ENCODE data around the gene MYL3.

MYL3 gene

GRCh38 chr3:46864061-46864881, 1.0 kb upstream of the MYL3 start:
- no peak for DNase-seq

GRCh38 chr3:46862369-46863025, 747 bp downstream of the MYL3 start:
- no peak for DNase-seq

DNA sequence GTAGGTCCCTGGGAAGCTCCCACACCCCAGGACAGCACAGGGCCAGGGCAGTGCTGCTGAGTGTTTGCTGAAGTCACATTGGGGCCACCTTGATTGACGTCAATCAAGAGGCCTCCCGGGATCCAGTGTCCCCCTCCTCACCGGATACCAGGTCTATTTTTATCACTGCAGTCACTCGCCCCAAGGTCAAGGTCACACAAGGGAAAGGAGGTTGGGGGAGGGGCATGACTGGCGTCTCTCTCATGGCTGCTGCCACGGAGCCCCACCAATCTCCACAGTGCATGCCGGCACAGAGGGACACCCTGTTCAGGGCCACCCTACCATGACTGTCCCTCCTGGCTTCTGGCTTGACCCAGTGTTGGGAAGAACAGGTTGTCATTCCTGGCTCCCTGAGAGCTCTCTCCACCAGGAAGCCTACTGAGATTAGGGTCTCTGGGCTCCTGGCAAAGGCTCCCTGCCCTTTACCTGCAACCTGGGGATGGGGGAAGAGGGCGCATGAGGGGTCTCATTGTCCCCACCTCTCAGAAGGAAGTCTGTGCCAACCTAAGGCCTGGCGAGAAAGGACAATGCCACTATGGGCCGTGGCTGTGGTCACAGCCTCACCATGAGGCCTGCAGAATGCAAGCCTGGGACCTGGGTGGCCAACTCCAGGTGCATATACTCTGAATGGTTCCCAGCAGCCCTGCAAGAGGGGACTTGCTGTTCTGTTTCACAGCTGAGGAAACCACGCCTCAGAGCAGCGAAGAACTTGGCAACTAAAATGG, 1.5 kb downstream of the MYL3 start:
- no peak for DNase-seq

- no peak for DNase-seq
Observed at GRCh38 chr3:46860810-46861604, 2.2 kb downstream of the MYL3 start.

DNA sequence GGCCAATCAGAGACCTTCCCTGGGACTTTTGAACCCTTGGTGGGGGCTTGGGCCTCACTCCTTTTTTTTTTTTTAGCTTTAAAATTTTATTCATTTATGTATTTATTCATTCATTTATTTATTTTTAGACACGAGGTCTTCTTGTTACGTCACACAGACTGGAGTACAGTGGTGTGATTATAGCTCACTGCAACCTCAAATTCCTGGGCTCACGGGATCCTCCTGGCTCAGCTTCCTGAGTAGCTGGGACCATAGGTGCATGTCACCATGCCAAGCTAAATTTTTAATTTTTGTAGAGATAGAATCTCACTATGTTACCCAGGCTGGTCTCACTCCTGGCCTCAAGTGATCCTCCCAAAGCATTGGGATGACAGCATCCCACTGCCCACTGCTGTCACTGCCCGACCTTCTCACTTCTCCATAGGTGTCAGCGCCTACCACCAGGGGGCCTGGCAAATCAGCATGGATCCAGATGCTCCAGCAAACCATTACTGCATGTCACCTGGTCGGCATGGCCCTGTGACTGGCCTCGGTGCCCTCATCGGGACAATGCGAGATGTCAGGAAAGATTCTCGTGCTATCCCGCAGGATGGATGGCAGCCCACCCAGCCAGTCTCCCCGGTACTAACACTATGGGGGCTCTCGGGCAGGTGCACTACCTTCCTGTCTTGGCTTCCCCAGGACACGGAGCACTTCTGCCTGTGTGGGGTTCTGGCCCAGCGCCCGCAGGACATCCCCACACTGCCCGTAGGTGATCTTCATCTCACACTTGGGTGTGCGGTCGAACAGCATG, 3.0 kb downstream of the MYL3 start:
- no peak for DNase-seq

DNA sequence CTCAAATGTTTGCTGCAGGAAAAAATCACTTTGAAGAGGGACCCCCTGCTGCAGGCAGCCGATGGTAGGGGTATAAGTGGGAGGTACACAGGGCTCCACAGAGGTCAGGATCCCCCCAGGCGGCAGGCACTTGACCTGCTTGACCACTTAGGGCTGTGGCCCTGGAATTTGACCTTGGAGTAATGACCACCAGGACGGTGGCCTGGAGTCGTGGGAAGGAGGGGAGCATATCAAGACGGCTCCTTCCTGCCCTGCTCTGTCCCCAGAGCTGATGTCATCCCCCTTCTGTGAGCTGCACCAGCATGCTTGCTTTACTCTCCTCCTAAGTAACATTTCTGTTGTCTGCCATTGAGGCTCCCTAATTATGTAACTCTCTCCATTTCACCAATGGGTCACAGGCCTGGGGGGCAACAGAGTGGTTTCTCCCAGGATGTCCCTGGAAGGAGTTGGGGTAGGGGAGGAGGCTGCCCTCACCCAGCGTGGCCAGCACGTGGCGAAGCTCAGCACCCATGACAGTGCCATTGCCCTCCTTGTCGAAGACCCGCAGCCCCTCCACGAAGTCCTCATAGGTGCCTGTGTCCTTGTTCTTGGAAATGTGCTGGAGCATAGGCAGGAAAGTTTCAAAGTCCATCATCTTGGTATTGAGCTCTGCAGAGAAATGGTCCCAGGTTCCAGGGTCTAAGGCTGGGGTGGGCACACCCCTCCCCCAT, 4.1 kb downstream of the MYL3 start:
- no peak for DNase-seq

DNA sequence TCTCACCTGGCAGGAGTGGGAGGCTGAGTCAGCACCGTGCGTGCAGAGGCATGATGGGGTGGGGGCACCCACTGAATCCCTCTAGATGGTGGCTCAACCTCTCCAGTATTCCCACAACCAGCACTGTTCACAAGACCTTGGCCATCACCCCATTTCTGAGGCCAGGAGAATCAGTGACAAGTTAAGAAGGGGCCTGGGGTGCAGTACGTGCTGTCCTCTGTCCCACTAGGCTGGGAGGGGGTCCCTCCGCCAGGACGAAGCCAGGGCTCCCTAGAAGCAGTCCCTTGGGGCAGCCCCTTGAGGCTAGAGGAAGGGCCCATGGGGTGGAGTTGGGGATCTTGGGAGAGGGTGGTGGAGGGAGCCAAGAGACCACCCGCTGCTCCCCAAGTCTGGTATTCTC, 4.8 kb downstream of the MYL3 start:
- DNase-seq, result no peak

GRCh38 chr3:46857485-46858341, 5.5 kb downstream of the MYL3 start:
- DNase-seq, result no peak

GRCh38 chr3:46856576-46857471, 6.4 kb downstream of the MYL3 start:
- no peak for DNase-seq

- no peak for DNase-seq
Observed at GRCh38 chr3:46854555-46854991, 8.7 kb downstream of the MYL3 start.

DNA sequence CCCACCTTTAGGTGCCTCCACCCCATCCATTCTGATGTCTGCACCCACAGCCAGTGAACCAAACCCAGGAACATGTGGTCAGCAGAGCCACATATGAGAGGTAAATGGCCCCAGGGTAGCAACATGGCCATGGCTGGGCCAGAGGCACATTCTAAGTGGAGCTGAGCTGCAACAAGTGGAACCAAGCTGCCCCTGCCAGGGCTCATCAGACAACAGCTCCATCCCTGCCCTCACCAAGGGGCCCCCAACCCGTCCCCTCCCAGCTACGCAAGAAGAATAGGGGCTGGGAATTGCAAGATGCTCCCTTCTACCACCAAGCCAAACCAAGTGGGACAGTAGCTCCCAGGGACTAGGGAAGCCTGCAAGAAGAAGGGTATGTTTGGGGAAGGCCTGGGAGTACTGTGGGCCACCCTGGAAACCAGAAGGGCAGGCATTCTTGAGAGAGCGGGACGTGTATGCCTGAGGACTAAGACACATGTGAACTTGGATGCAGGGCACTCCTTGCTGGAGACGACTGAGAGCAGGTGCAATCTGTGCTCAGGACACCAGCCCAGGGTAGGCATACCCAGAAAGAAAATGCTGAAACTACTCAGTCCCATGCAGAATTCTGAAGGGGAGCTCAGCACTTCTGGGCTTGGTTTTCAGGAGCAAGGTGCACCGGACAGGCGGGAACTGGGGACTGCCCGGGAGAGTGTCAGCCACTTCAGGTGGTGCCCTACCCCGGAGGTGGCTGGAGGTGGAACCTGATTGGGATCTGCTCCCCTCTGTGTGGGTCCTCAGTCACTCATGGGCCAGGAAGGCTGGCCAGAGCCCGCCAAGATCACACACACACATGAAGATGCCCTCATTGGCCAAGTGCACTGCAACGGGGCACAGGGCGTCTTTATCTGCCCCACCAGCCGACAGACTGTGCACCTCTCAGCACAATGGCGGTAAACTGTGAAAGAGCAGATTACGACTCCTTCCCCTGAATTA, 9.5 kb downstream of the MYL3 start:
- no peak for DNase-seq

GRCh38 chr3:46852839-46853355, 10.3 kb downstream of the MYL3 start:
- no peak for DNase-seq

DNA sequence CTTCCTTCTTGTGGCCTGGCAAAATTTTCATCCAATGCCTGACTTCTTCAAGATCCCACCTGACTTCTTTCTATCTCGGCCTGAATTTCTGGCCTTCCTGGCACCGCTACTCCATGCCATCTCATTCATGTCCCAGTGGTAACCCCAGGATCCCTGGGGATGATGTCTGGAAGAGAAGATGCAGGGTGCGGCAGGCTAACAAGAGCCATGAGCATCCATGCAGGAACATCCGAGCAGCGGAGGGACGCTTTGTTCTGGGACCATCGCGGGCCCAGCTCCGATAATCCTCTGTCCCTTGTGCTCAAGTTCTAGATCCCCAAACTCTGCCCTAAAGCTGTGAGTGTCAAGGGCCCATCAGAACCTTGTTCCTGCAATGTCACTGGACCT, 10.9 kb downstream of the MYL3 start:
- DNase-seq, result no peak

DNA sequence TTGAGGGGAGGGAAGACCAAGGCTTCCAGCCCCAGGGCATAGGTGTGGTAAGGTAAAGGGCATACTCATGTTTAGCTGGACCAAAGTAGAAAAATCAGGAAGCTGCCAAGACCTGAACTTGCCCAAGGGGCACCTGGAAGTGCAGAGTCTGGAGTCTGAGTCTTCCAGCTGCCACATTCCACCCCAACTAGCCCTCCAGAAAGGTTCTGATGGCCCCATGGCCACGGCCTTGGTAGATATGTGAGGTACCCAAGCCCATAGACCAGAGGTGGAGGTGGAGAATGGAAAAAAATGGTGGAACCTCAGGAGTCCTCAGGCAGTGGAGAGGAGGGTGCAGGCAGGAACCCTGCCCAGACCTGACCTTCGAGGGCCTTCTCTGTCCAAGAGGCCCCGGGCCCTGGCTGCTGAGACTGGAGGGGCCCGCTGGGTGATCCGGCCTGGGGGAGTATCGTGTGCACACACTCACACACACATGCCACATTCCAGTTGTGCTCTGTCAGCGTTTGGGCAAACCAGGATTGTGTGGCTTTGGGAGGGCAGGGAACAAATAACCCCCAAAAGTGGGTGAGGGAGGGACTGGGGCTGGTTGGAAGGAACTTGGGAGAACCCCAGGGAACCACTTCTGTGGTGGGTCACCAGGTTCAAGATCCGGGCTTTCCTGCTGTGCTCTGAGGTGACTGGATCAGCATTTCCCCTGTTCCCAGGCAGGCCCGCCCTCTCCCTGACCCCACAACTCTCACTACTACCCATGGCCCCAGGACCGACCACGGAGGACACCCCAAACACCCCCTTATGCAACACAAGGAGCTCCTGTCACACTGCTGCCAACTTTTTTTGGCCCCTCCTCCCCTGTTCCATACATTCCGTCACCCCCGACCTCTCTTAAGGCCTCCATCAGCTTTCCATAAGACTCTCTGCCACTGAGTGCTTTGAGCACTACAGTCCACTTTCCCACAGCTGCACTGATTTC, 11.6 kb downstream of the MYL3 start:
- no peak for DNase-seq

DNA sequence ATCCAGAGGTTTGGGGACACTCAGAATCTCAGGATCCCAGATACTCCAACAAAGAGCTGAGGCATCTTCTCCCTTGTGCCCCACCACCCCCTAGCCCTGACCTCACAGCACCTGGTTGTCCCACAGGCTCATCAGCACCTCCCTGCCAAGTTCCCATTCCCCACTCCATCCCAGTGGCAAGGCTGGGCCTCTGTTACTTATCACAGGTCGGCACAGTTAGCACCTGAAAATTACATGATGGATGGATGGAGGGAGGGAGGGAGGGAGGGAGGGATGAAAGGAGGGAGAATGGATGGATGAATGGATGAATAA, 12.8 kb downstream of the MYL3 start:
- no peak for DNase-seq

GRCh38 chr3:46849686-46850467, 13.4 kb downstream of the MYL3 start:
- DNase-seq, result no peak
